Cardiac fibroblast (primary cell): ENCODE results near the gene TADA1.

Experiments
- DNase-seq, 2 donors: peaks; one replicate each; pipeline versions ENCODE4 v3.0.0 to v3.0.0-alpha.2; 2010; ENCODE audit warnings: low read depth in 2 of 2
- H3K4me3 ChIP-seq, 2 donors: replicated peaks in 1 of 2; 1 replicate in 1 of 2; 2 replicates in 1 of 2; pipeline ENCODE4 v1.5.1; 2011; ENCODE audit warnings: low read depth in 2 of 2, low read length in 2 of 2, mild to moderate bottlenecking in 2 of 2, moderate library complexity in 1 of 2
- TF ChIP-seq, protein P1 (sequence below): IDR thresholded peaks from one replicate; pipeline ENCODE4 v1.5.1; 2011; ENCODE audit warnings: low read depth, mild to moderate bottlenecking, low read length, inconsistent platforms

Gene TADA1

DNA sequence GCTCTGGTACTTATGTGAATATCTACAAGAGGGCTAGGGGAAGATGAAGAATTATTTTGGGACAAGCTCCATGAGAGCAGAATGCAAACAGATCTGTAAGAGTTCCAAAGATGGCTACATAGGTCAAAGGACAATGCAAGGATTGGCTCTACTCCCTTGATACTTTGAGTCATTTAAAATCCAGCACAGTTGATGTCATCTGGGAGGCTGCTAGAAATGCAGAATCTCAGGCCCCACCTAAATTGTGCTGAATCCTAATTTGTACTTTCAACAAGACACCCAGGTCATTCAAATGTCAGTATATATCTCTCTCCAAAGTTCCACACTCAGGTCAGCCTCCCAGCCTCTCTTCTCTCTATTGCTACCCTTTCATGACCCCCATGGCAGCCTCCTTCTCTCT lies 23.7 kb upstream of the TADA1 start:
- TF ChIP-seq, protein P1, sequence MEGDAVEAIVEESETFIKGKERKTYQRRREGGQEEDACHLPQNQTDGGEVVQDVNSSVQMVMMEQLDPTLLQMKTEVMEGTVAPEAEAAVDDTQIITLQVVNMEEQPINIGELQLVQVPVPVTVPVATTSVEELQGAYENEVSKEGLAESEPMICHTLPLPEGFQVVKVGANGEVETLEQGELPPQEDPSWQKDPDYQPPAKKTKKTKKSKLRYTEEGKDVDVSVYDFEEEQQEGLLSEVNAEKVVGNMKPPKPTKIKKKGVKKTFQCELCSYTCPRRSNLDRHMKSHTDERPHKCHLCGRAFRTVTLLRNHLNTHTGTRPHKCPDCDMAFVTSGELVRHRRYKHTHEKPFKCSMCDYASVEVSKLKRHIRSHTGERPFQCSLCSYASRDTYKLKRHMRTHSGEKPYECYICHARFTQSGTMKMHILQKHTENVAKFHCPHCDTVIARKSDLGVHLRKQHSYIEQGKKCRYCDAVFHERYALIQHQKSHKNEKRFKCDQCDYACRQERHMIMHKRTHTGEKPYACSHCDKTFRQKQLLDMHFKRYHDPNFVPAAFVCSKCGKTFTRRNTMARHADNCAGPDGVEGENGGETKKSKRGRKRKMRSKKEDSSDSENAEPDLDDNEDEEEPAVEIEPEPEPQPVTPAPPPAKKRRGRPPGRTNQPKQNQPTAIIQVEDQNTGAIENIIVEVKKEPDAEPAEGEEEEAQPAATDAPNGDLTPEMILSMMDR, result no peak
- DNase-seq, result no peak
- H3K4me3 ChIP-seq, result no peak overlapping the region

DNA sequence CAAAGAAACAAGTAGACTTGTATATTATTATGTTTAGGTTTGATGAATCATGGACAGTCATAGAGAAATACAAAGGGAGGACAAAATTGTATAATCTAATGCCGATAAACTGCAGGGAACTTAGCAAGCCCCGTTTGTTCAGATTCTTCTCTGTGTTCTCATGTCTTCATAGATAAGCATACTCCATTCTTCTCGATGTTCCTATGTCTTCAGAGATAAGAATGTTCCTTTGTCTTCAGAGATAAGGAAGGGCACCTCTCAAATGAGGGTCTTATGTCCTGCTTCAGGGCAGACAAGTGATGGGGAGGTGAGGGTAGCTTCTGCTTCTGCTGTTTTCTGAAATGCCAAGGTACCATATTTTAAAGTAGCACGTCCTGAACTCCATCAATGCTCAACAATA lies 19.7 kb upstream of the TADA1 start:
- H3K4me3 ChIP-seq, result no peak overlapping the region

DNA sequence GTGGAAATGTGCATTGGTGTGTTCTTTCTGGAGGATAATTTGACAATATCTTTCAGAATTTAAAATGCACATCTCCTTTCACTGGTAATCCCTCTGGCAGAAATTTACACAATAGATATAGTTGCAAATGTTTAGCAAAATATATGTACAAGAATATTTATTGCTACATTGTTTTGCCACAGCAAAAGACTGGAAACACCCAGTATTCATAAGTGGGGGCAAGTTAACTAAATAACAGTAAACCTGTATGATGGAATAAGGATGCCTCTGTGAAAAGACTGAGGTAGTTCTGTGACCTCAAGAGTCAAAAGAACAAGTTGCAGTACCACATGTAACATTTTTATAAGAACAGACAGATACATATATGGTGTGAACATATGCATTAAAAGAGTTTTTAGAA lies 13.7 kb upstream of the TADA1 start:
- TF ChIP-seq, protein P1, result no peak
- no peak for DNase-seq

More for the DNA sequence above, 19.7 kb upstream of the TADA1 start:
- TF ChIP-seq, protein P1, result no peak
- no peak for DNase-seq

DNA sequence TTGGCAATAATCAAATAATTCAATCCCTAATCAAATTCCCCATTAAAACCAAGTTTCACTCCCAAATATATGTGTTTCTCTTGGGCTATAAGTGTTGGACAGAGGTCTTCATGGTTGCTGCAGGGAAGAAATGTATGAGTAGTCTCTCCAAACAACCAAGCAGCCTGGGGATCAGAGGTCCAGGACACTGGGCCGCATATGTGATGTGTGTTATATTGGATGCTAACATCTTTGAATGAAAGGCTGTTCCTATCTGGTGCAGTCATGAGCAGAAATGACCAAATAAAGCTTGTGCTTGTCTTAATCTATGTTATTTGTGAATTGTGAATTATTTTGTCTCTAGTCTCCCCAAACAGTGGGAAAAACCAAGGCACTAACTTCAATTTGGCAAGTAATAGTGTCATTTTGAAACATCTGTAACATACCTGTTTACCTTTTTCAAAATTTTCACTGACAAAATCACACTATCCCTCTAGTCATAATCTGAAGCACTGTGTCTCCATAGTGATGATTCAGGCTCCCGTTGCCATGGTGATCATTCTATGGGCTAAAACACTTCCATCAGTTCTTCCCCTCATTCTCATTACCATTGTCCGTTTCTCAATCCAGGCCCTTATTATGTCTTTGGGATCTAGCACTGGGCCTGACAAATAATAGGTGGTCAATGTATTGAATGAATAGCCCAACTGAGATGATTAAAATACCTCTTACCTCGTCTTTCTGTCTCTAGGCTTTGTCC lies 12.5 kb upstream of the TADA1 start:
- TF ChIP-seq, protein P1, result no peak
- peak in 1 of 2 donors; percentile 14 for DNase-seq
- no peak overlapping the region for H3K4me3 ChIP-seq

More for the DNA sequence above, 13.7 kb upstream of the TADA1 start:
- no peak overlapping the region for H3K4me3 ChIP-seq

DNA sequence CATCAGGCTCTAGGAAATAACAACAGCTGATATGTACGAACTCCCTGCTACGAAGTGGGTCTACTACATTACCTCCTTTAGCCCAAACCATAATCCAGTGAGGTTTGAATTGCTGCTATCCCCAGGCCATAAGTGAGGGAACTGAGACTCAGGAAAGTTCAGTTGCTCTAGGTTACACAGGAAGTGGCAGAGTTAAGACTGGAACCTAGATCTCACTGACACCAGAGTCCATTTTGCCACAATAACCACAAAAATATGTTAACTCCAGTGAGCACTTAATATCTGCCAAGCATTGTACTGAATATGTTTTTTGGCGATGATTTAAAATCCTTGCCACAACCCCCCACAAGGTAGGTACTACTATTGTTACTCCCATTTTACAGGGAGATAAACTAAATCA lies 8.9 kb upstream of the TADA1 start:
- DNase-seq, result no peak
- TF ChIP-seq, protein P1, result no peak

DNA sequence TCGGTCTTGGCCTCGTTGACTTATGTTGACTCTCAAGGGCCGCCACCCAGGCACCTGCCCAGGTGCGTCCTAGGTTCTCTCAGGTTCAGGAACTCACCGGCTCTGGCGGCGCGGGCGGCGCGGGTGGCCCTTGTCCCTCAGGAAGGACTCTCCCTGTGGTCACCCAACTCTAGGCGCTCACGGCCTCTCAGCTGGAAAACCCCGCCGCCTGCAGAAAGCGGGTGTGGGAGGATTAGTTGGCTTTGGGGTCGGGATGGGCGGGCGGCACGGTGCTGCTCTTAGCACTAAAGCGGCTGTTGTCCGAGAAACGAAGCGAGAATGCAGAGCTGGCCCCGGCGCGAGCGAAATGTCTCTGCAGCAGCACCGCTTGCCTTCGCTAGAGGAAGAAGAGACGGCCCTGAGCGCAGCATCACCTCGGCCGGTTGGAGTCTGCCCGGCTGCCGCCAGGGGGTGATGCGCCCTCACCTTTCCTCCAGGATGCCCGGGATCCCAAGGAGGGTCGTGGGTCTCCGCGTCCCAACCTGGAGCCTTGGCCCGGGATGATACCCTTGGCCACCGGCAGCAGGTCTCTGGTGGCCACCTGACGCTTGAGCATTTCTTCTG lies 8.1 kb upstream of the TADA1 start:
- H3K4me3 ChIP-seq, result no peak overlapping the region
- peak; percentile 23 to 39 for DNase-seq
- TF ChIP-seq, protein P1, result peak; percentile 72

More for the DNA sequence above, 8.9 kb upstream of the TADA1 start:
- no peak overlapping the region for H3K4me3 ChIP-seq
